Measurements from ENCODE around the gene ARHGAP22. TPM values are rescaled to one million over a fixed set of nuclear protein-coding genes. Genes with fewer than 3 reads are reported as not detected.

The ARHGAP22 gene
- total RNA-seq, 1 donor from 2014 or later: 3.8 TPM

- Mint-ChIP-seq H3K27me3 (peaks cover 5% of the 10 kb centered on the region), H3K4me3 (ENCODE audit: low read depth) (no peak overlapping the region), H3K27ac (no peak overlapping the region), H3K9me3 (ENCODE audit: low read depth) (peaks cover 4% of the 10 kb centered on the region), H3K4me1 (ENCODE audit: low read depth) (peaks cover 28% of the 10 kb centered on the region), H3K36me3 (ENCODE audit: insufficient read depth) (no peaks in the 10 kb centered on the region)
- no peak for DNase-seq (ENCODE audit: low spot score, unreplicated experiment)
- TF ChIP-seq, protein P1, sequence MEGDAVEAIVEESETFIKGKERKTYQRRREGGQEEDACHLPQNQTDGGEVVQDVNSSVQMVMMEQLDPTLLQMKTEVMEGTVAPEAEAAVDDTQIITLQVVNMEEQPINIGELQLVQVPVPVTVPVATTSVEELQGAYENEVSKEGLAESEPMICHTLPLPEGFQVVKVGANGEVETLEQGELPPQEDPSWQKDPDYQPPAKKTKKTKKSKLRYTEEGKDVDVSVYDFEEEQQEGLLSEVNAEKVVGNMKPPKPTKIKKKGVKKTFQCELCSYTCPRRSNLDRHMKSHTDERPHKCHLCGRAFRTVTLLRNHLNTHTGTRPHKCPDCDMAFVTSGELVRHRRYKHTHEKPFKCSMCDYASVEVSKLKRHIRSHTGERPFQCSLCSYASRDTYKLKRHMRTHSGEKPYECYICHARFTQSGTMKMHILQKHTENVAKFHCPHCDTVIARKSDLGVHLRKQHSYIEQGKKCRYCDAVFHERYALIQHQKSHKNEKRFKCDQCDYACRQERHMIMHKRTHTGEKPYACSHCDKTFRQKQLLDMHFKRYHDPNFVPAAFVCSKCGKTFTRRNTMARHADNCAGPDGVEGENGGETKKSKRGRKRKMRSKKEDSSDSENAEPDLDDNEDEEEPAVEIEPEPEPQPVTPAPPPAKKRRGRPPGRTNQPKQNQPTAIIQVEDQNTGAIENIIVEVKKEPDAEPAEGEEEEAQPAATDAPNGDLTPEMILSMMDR (IDR thresholded peaks at IDR 0.05; ENCODE audit: unreplicated experiment): no peak
Observed at GRCh38 chr10:48456361-48456804, 148.5 kb downstream of the ARHGAP22 start.

DNA sequence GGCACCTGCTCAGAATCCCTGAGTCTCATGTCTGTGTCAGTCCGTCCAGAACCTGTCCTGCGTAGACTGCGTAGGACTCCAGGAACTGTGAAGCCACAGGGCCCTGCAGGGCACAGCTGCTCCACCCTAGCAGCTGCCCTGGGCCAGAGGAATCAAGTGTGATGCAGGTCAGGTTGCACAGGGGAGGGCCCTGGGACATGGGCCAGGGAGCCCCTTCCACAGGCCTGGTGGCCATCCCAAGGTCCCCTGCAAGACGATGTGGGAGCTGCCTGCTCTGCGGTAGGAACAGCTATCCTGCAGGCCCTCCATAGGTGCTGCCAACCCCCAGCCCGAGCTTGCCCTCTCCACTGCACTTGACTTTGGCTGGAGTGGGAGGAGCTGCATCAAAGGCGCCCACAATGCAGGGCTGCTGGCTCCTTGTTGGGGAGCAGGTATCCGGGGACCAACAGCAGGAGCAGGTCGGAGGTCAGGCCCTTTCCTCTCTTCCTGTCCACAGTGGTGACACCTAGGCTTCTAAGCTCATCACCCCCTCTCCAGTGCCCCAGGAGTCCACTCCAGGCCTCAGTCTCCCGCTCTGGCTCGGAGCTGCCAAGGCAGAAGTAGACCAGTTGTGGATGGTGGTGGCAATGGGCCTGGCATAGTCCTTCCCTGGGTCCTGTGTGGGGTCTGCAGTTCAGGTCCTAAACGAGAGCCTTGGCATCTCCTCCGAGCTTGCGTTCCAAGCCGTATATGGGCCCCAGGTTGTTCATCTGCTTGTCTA, 149.3 kb downstream of the ARHGAP22 start:
- H3K27me3 Mint-ChIP-seq: peaks cover 4% of the 10 kb centered on the region
- H3K4me3 Mint-ChIP-seq (ENCODE audit: low read depth): no peak overlapping the region
- peaks cover 3% of the 10 kb centered on the region for H3K9me3 Mint-ChIP-seq (ENCODE audit: low read depth)
- H3K4me1 Mint-ChIP-seq (ENCODE audit: low read depth): peaks cover 28% of the 10 kb centered on the region
- TF ChIP-seq, protein P1 (IDR thresholded peaks at IDR 0.05; ENCODE audit: unreplicated experiment): no peak
- no peaks in the 10 kb centered on the region for H3K36me3 Mint-ChIP-seq (ENCODE audit: insufficient read depth)
- no peak for DNase-seq (ENCODE audit: low spot score, unreplicated experiment)
- H3K27ac Mint-ChIP-seq: no peak overlapping the region

GRCh38 chr10:48455055-48455391, 149.8 kb downstream of the ARHGAP22 start:
- H3K27me3 Mint-ChIP-seq: peaks cover 2% of the 10 kb centered on the region
- H3K9me3 Mint-ChIP-seq (ENCODE audit: low read depth): no peaks in the 10 kb centered on the region
- peaks cover 28% of the 10 kb centered on the region for H3K4me1 Mint-ChIP-seq (ENCODE audit: low read depth)
- TF ChIP-seq, protein P1 (IDR thresholded peaks at IDR 0.05; ENCODE audit: unreplicated experiment): no peak
- peak overlapping the region; percentile 53 for H3K27ac Mint-ChIP-seq
- no peak for DNase-seq (ENCODE audit: low spot score, unreplicated experiment)
- H3K4me3 Mint-ChIP-seq (ENCODE audit: low read depth): no peak overlapping the region
- H3K36me3 Mint-ChIP-seq (ENCODE audit: insufficient read depth): no peaks in the 10 kb centered on the region

DNA sequence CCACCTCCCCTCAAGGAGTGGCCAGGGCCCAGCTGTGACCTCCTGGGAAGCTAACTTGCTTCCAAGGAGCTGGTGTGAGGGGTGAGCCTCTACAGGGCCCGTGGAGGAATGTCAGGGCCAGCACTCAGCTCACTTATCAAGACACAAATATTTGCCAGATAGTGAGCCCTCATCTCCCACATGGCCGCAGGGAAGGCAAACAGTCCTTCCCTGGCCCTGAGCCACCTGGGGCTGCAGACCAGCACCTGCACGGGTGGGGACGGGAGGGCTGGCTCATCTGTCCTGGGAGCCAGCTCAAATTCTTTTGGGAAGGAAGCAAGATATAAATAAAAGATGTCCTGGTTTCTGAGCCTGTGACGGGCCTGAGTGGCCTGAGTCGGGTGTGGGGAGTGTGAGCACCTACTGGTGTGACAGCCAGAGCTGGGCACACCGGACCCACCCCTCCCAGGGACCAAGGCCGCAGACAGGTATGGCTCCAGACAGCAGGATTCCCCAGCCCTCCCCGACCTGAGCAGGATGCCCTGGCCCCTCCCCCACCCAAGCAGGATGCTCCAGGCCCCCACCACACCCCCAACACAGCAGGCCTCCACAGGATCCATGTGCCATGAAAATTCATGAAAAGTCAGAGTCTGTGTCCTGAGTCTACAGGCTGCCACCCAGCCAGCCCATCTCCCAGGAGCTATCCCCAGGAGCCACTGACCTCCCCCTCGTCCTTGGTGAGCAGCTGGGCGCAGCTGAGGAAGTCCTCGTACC, 150.4 kb downstream of the ARHGAP22 start:
- Mint-ChIP-seq H3K27me3 (peaks cover 2% of the 10 kb centered on the region), H3K4me3 (ENCODE audit: low read depth) (peak overlapping the region; percentile 35), H3K9me3 (ENCODE audit: low read depth) (no peaks in the 10 kb centered on the region), H3K27ac (peak overlapping the region; percentile 93), H3K36me3 (ENCODE audit: insufficient read depth) (no peaks in the 10 kb centered on the region), H3K4me1 (ENCODE audit: low read depth) (peaks cover 28% of the 10 kb centered on the region)
- TF ChIP-seq, protein P1 (IDR thresholded peaks at IDR 0.05; ENCODE audit: unreplicated experiment): no peak
- peak; percentile 40 for DNase-seq (ENCODE audit: low spot score, unreplicated experiment)

DNA sequence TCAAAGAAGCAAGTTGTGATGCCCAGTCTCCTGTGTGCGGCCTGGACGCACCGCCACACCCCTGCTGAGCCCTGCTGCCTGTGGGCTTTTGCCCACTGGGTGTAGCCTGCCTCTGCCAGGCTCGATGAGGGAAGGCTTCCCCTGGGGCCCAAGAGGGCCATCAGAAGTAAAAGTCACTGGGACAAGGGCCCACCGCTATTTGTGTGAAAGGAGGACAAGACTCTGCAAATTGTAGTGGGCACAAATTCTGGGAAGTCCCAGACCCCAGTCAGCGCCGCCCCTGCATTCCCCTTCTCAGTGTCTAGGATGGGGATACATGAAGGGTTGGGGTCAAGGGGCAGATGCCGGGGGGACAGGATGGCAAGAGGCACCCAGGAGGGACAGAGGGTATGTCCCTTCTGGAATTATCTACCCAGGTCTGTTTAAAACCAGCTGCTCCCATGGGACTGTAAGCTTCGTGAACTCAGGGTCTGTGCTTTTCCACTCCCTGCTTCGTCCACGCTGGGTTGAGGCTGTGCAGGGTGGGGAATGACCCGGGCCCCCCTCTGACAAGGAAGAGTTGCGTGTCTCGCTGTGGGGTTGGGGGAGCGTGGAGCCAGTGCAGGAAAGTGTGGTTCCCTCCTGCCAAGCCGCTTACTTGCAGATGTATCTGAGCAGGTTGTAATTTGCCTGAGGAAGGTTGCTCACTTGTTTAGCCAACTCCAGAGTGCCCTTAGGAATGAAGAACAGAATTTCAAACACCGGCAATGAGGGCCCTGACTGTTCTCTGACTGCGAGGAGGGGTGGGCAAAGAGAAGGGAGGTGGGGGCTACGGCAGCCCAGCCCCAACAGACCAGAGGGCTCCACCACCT, 151.2 kb downstream of the ARHGAP22 start:
- Mint-ChIP-seq H3K36me3 (ENCODE audit: insufficient read depth) (no peaks in the 10 kb centered on the region), H3K4me3 (ENCODE audit: low read depth) (peak overlapping the region; percentile 29), H3K27me3 (peaks cover 6% of the 10 kb centered on the region), H3K27ac (peak overlapping the region; percentile 93), H3K4me1 (ENCODE audit: low read depth) (peaks cover 28% of the 10 kb centered on the region), H3K9me3 (ENCODE audit: low read depth) (no peaks in the 10 kb centered on the region)
- DNase-seq (ENCODE audit: low spot score, unreplicated experiment): no peak
- TF ChIP-seq, protein P1 (IDR thresholded peaks at IDR 0.05; ENCODE audit: unreplicated experiment): no peak
